HepG2 (cell line): Measurements from ENCODE around the gene ATP6V0A1. TPM values are rescaled to one million over a fixed set of nuclear protein-coding genes. Genes with fewer than 3 reads are reported as not detected.

Experiments used
- ELF3 ChIP-seq: IDR thresholded peaks from 2 replicates; pipeline ENCODE4 v1.6.1; 2016; ENCODE audit warnings: missing genetic modification reagents, missing compliant biosample characterization
- FOSL2 ChIP-seq: sonication (generic); formaldehyde crosslinking; IDR thresholded peaks from 2 replicates; pipeline ENCODE4 v1.4.0; 2020; ENCODE audit warnings: missing genetic modification reagents
- FOXP1 ChIP-seq, 2 experiments: fragments of 450-650 bp in 1 of 2; IDR thresholded peaks; 2 replicates each; pipeline ENCODE4 v1.6.1; 2017 to 2018; ENCODE audit warnings: antibody characterized with exemption in 1 of 2
- GATAD2A ChIP-seq: IDR thresholded peaks from 2 replicates; pipeline ENCODE4 v1.6.1; 2016
- HNF4A ChIP-seq: sonication (generic); formaldehyde crosslinking; IDR thresholded peaks from 2 replicates; pipeline ENCODE4 v1.4.0; 2020; ENCODE audit warnings: missing genetic modification reagents
- HOXA3 ChIP-seq: sonication (generic); formaldehyde crosslinking; IDR thresholded peaks from 2 replicates; pipeline ENCODE4 v1.5.0; 2020; ENCODE audit warnings: missing genetic modification reagents
- MEIS1 ChIP-seq: sonication (generic); formaldehyde crosslinking; IDR thresholded peaks from 2 replicates; pipeline ENCODE4 v1.9.0; 2021; ENCODE audit warnings: mild to moderate bottlenecking, missing genetic modification reagents, moderate library complexity, borderline replicate concordance
- MIER3 ChIP-seq: IDR thresholded peaks from 2 replicates; pipeline ENCODE4 v1.6.1; 2016; ENCODE audit warnings: missing compliant biosample characterization, borderline replicate concordance
- NFKBIZ ChIP-seq: IDR thresholded peaks from 2 replicates; pipeline ENCODE4 v1.6.1; 2018; ENCODE audit warnings: missing genetic modification reagents, missing compliant biosample characterization
- RARA ChIP-seq: IDR thresholded peaks from 2 replicates; pipeline ENCODE4 v1.6.1; 2016; ENCODE audit warnings: missing genetic modification reagents, missing compliant biosample characterization
- XRCC5 ChIP-seq: fragments of 200-400 bp; formaldehyde crosslinking; optimal IDR thresholded peaks from 2 replicates; pipeline ENCODE3; 2017; ENCODE audit warnings: mild to moderate bottlenecking, low read length
- ZBTB43 ChIP-seq: sonication (generic); formaldehyde crosslinking; conservative IDR thresholded peaks from 2 replicates; pipeline ENCODE4 v1.4.0; 2020; ENCODE audit warnings: missing genetic modification reagents
- ZBTB49 ChIP-seq: sonication (generic); formaldehyde crosslinking; IDR thresholded peaks from 2 replicates; pipeline ENCODE4 v1.4.0; 2020; ENCODE audit warnings: missing genetic modification reagents, borderline replicate concordance
- ZNF101 ChIP-seq: sonication (generic); formaldehyde crosslinking; IDR thresholded peaks from 2 replicates; pipeline ENCODE4 v1.4.0; 2020; ENCODE audit warnings: mild to moderate bottlenecking, low read depth, missing genetic modification reagents, borderline replicate concordance
- ZNF121 ChIP-seq: sonication (generic); formaldehyde crosslinking; IDR thresholded peaks from 2 replicates; pipeline ENCODE4 v1.5.0; 2020; ENCODE audit warnings: mild to moderate bottlenecking, missing genetic modification reagents
- ZNF205 ChIP-seq: IDR thresholded peaks from 2 replicates; pipeline ENCODE4 v1.6.1; 2018; ENCODE audit warnings: missing biosample characterization, missing genetic modification reagents
- ZNF292 ChIP-seq: sonication (generic); formaldehyde crosslinking; IDR thresholded peaks from 2 replicates; pipeline ENCODE4 v1.8.1; 2022; ENCODE audit warnings: mild to moderate bottlenecking, low read depth, missing genetic modification reagents, borderline replicate concordance
- ZNF703 ChIP-seq: sonication (generic); formaldehyde crosslinking; IDR thresholded peaks from 2 replicates; pipeline ENCODE4 v1.5.1; 2020; ENCODE audit warnings: missing genetic modification reagents, mild to moderate bottlenecking, moderate library complexity, borderline replicate concordance
- ZNF790 ChIP-seq: sonication (generic); formaldehyde crosslinking; IDR thresholded peaks from 2 replicates; pipeline ENCODE4 v1.8.0; 2022; ENCODE audit warnings: missing genetic modification reagents, mild to moderate bottlenecking, borderline replicate concordance
- polyA plus RNA-seq, 8 experiments: library from polyadenylated mRNA; depleted of rRNA in 3 of 8; stranded (reverse) in 7 of 8; unstranded in 1 of 8; fragments of >200 nt; fragmentation: Illumina TruSeq in 4 of 8; extraction: Trizol in 4 of 8; gene quantifications; 2 replicates each; pipeline versions ENCODE4 v1.2.1 to v1.2.3, GENCODE V29; 2011 to 2016; ENCODE audit warnings: low read depth in 4 of 8, missing spikeins in 1 of 8, mixed read lengths in 1 of 8; ENCODE audit not compliant: insufficient read depth in 1 of 8
- total RNA-seq, 5 experiments: library from RNA; depleted of rRNA; stranded (reverse); fragments of >200 nt; fragmentation: Illumina TruSeq; extraction: Trizol; gene quantifications; 2 replicates each; pipeline ENCODE4 v1.2.3, GENCODE V29; 2016; ENCODE audit warnings: low read depth in 1 of 5

Gene ATP6V0A1
- total and polyA plus RNA-seq, 2 of the 13 experiments (the other 11 are each of a cell fraction or from before 2014, with no cell fraction given), result 27.9 to 54.1 TPM

- TF ChIP-seq ZBTB49 (CRISPR knock-in tag) (peak; percentile 28; the same call in 1 of the 2 replicates), FOSL2 (CRISPR knock-in tag) (peak; percentile 29), ZNF790 (no peak), MIER3 (CRISPR knock-in tag) (0 out of 2 replicates have a peak, but pooled peaks have one; percentile 29), RARA (CRISPR knock-in tag) (0 out of 2 replicates have a peak, but pooled peaks have one; percentile 6), ELF3 (CRISPR knock-in tag) (peak; percentile 37; the same call in 1 of the 2 replicates), ZNF292 (peak; percentile 85; the same call in 1 of the 2 replicates), ZBTB43 (no peak; the same call in 1 of the 2 replicates), NFKBIZ (CRISPR knock-in tag) (no peak), HOXA3 (peak; percentile 68), ZNF101 (CRISPR knock-in tag) (no peak), ZNF205 (CRISPR knock-in tag) (0 out of 2 replicates have a peak, but pooled peaks have one; percentile 30), HNF4A (CRISPR knock-in tag) (0 out of 2 replicates have a peak, but pooled peaks have one; percentile 29), ZNF121 (CRISPR knock-in tag) (peak; percentile 57; the same call in 1 of the 2 replicates), GATAD2A (peak; percentile 50; the same call in 1 of the 2 replicates), FOXP1 (IDR thresholded peaks at IDR 0.05) (no peak; the same call in 1 of the 2 replicates), FOXP1 (CRISPR knock-in tag; IDR thresholded peaks at IDR 0.05) (peak; percentile 6; the same call in 1 of the 2 replicates), ZNF703 (CRISPR knock-in tag) (no peak), MEIS1 (0 out of 2 replicates have a peak, but pooled peaks have one; percentile 71), XRCC5 (peak; percentile 67)
Observed at GRCh38 chr17:42428141-42428944, 30.3 kb upstream of the ATP6V0A1 start (continued).
